Measurements from ENCODE around the gene SUN2.
A peak's percentile ranks its signal among the peaks of the same experiment; 100 is the strongest.

Gene SUN2

GRCh38 chr22:38705235-38706100 is 50.3 kb downstream of the SUN2 start, which contains the start of gene GTPBP1 (continued):
- TF ChIP-seq ZFP3 (tag by site-specific recombination; IDR thresholded peaks at IDR 0.05; ENCODE audit: low read depth) (no peak), ZNF660 (tag by site-specific recombination; IDR thresholded peaks at IDR 0.05) (peak; percentile 87), ZNF677 (tag by site-specific recombination; IDR thresholded peaks at IDR 0.05) (no peak), ZNF645 (tag by site-specific recombination; IDR thresholded peaks at IDR 0.05) (no peak), ZNF701 (tag by site-specific recombination; IDR thresholded peaks at IDR 0.05) (no peak), ZNF2 (tag by site-specific recombination; IDR thresholded peaks at IDR 0.05) (peak; percentile 91; the same call in 1 of the 2 replicates), ZNF239 (tag by site-specific recombination; IDR thresholded peaks at IDR 0.05) (no peak), ZNF138 (tag by site-specific recombination; IDR thresholded peaks at IDR 0.05; ENCODE audit: borderline replicate concordance) (no peak), ZNF521 (tag by site-specific recombination; IDR thresholded peaks at IDR 0.05) (no peak), ZIC2 (tag by site-specific recombination; IDR thresholded peaks at IDR 0.05) (no peak), ZNF513 (tag by site-specific recombination; IDR thresholded peaks at IDR 0.05) (no peak), ZNF510 (tag by site-specific recombination; IDR thresholded peaks at IDR 0.05; ENCODE audit: insufficient replicate concordance) (no peak), ZNF132 (tag by site-specific recombination; IDR thresholded peaks at IDR 0.05; ENCODE audit: borderline replicate concordance) (no peak), OVOL3 (tag by site-specific recombination; IDR thresholded peaks at IDR 0.05) (no peak), ZNF155 (tag by site-specific recombination; IDR thresholded peaks at IDR 0.05) (no peak), SALL2 (tag by site-specific recombination; IDR thresholded peaks at IDR 0.05; ENCODE audit: borderline replicate concordance) (no peak), ZNF148 (tag by site-specific recombination; IDR thresholded peaks at IDR 0.05; ENCODE audit: borderline replicate concordance) (no peak), ZFP41 (tag by site-specific recombination; IDR thresholded peaks at IDR 0.05; ENCODE audit: borderline replicate concordance) (no peak), FEZF1 (tag by site-specific recombination; IDR thresholded peaks at IDR 0.05) (peak; percentile 78), KLF16 (tag by site-specific recombination; IDR thresholded peaks at IDR 0.05) (no peak), PATZ1 (tag by site-specific recombination; IDR thresholded peaks at IDR 0.05) (peak; percentile 94), ZNF561 (tag by site-specific recombination; IDR thresholded peaks at IDR 0.05; ENCODE audit: borderline replicate concordance) (0 out of 2 replicates have a peak, but pooled peaks have one; percentile 34), ZNF214 (tag by site-specific recombination; IDR thresholded peaks at IDR 0.05; ENCODE audit: borderline replicate concordance) (no peak), ZNF768 (tag by site-specific recombination; IDR thresholded peaks at IDR 0.05) (no peak), ZSCAN16 (tag by site-specific recombination; IDR thresholded peaks at IDR 0.05) (no peak), ZBTB21 (tag by site-specific recombination; IDR thresholded peaks at IDR 0.05) (peak; percentile 82), ZXDB (tag by site-specific recombination; IDR thresholded peaks at IDR 0.05) (peak; percentile 78)
- TF ChIP-seq, protein P1, sequence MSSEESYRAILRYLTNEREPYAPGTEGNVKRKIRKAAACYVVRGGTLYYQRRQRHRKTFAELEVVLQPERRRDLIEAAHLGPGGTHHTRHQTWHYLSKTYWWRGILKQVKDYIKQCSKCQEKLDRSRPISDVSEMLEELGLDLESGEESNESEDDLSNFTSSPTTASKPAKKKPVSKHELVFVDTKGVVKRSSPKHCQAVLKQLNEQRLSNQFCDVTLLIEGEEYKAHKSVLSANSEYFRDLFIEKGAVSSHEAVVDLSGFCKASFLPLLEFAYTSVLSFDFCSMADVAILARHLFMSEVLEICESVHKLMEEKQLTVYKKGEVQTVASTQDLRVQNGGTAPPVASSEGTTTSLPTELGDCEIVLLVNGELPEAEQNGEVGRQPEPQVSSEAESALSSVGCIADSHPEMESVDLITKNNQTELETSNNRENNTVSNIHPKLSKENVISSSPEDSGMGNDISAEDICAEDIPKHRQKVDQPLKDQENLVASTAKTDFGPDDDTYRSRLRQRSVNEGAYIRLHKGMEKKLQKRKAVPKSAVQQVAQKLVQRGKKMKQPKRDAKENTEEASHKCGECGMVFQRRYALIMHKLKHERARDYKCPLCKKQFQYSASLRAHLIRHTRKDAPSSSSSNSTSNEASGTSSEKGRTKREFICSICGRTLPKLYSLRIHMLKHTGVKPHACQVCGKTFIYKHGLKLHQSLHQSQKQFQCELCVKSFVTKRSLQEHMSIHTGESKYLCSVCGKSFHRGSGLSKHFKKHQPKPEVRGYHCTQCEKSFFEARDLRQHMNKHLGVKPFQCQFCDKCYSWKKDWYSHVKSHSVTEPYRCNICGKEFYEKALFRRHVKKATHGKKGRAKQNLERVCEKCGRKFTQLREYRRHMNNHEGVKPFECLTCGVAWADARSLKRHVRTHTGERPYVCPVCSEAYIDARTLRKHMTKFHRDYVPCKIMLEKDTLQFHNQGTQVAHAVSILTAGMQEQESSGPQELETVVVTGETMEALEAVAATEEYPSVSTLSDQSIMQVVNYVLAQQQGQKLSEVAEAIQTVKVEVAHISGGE (tag by site-specific recombination; conservative IDR thresholded peaks at IDR 0.05; ENCODE audit: low read depth), result no peak

Data from HEK293 (cell line).